Tibial artery (tissue), 4 donors: ENCODE measurements around the gene ENOX2.

ENCODE experiments used
- DNase-seq, 2 donors: peaks; one replicate each; pipeline ENCODE4 v3.0.0-alpha.2; 2019
- H3K27ac ChIP-seq, 2 donors: fragments of 200-600 bp; sonication (generic) in 1 of 2; 1 replicate in 1 of 2; 2 replicates in 1 of 2; pipeline ENCODE4 v1.5.1; 2018 to 2019; ENCODE audit warnings: mild to moderate bottlenecking in 1 of 2
- H3K27me3 ChIP-seq, 2 donors: fragments of 200-600 bp; sonication (generic) in 1 of 2; one replicate each; pipeline versions ENCODE4 v1.5.1 to v1.6.0; 2016 to 2019
- H3K36me3 ChIP-seq, 3 donors: fragments of 200-600 bp; sonication (generic) in 2 of 3; one replicate each; pipeline ENCODE4 v1.5.1; 2016 to 2019; ENCODE audit warnings: mild to moderate bottlenecking in 2 of 3
- H3K4me1 ChIP-seq, 4 donors: fragments of 200-600 bp; sonication (generic) in 2 of 4; 1 replicate in 3 of 4; 2 replicates in 1 of 4; pipeline ENCODE4 v1.5.1; 2016 to 2019
- H3K4me3 ChIP-seq, 2 donors: fragments of 200-600 bp; sonication (generic) in 1 of 2; 1 replicate in 1 of 2; 2 replicates in 1 of 2; pipeline ENCODE4 v1.5.1; 2018 to 2019; ENCODE audit warnings: mild to moderate bottlenecking in 2 of 2
- H3K9me3 ChIP-seq, 3 donors: fragments of 200-600 bp; sonication (generic) in 1 of 3; one replicate each; pipeline ENCODE4 v1.5.1; 2016 to 2019
- CTCF ChIP-seq, 2 experiments: fragments of 200-600 bp in 1 of 2; fragments of 450-650 bp in 1 of 2; IDR thresholded peaks; one replicate each; pipeline ENCODE4 v1.5.1; 2017 to 2019; ENCODE audit warnings: antibody characterized with exemption in 2 of 2, mild to moderate bottlenecking in 1 of 2, moderate library complexity in 1 of 2
- intact Hi-C: fragments of 100-400 bp; cut with DNase I; formaldehyde crosslinking; loops from one replicate; pipeline ENCODE4 v1.15.0; 2023; ENCODE audit warnings: low total_unique reads

The ENOX2 gene

GRCh38 chrX:130725519-130725918, 177.5 kb downstream of the ENOX2 start:
- intact Hi-C loops: no loop called here
- Histone ChIP-seq H3K4me3 (no peak overlapping the region), H3K9me3 (peaks cover 0 to 12% (median 9%) of the 10 kb centered on the region in 3 donors), H3K27me3 (no peaks in the 10 kb centered on the region), H3K27ac (no peak overlapping the region), H3K4me1 (no peaks in the 10 kb centered on the region), H3K36me3 (no peaks in the 10 kb centered on the region)
- no peak for TF ChIP-seq CTCF (IDR thresholded peaks at IDR 0.05)
- no peak for DNase-seq

- Histone ChIP-seq H3K27me3 (no peaks in the 10 kb centered on the region), H3K36me3 (no peaks in the 10 kb centered on the region), H3K27ac (no peak overlapping the region), H3K4me3 (no peak overlapping the region), H3K4me1 (peaks cover 0 to 23% (median 0%) of the 10 kb centered on the region in 4 donors), H3K9me3 (no peaks in the 10 kb centered on the region)
- TF ChIP-seq CTCF (IDR thresholded peaks at IDR 0.05): no peak
- intact Hi-C loops: no loop called here
- DNase-seq: no peak
Observed at GRCh38 chrX:130719413-130719812, 183.6 kb downstream of the ENOX2 start.

GRCh38 chrX:130718137-130718536, 184.9 kb downstream of the ENOX2 start:
- Histone ChIP-seq H3K27me3 (no peaks in the 10 kb centered on the region), H3K9me3 (no peaks in the 10 kb centered on the region), H3K36me3 (no peaks in the 10 kb centered on the region), H3K4me1 (peaks cover 0 to 26% (median 0%) of the 10 kb centered on the region in 4 donors), H3K27ac (no peak overlapping the region), H3K4me3 (no peak overlapping the region)
- TF ChIP-seq CTCF (IDR thresholded peaks at IDR 0.05): no peak
- DNase-seq: no peak
- intact Hi-C loops: no loop called here

GRCh38 chrX:130716781-130717413, 186.1 kb downstream of the ENOX2 start:
- Histone ChIP-seq H3K4me1 (peaks cover 0 to 26% (median 0%) of the 10 kb centered on the region in 4 donors), H3K27ac (no peak overlapping the region), H3K27me3 (no peaks in the 10 kb centered on the region), H3K4me3 (no peak overlapping the region), H3K36me3 (no peaks in the 10 kb centered on the region), H3K9me3 (no peaks in the 10 kb centered on the region)
- no peak for DNase-seq
- intact Hi-C loops: no loop called here
- TF ChIP-seq CTCF (IDR thresholded peaks at IDR 0.05): no peak

- Histone ChIP-seq H3K27ac (no peak overlapping the region), H3K27me3 (no peaks in the 10 kb centered on the region), H3K4me3 (no peak overlapping the region), H3K9me3 (no peaks in the 10 kb centered on the region), H3K36me3 (no peaks in the 10 kb centered on the region), H3K4me1 (peaks cover 0 to 26% (median 0%) of the 10 kb centered on the region in 4 donors)
- no peak for DNase-seq
- intact Hi-C loops: no loop called here
- no peak for TF ChIP-seq CTCF (IDR thresholded peaks at IDR 0.05)
Observed at GRCh38 chrX:130716346-130716745, 186.7 kb downstream of the ENOX2 start.

GRCh38 chrX:130715299-130715698, 187.7 kb downstream of the ENOX2 start:
- intact Hi-C loops: no loop called here
- Histone ChIP-seq H3K27ac (no peak overlapping the region), H3K27me3 (no peaks in the 10 kb centered on the region), H3K9me3 (no peaks in the 10 kb centered on the region), H3K4me3 (no peak overlapping the region), H3K4me1 (peaks cover 0 to 26% (median 0%) of the 10 kb centered on the region in 4 donors), H3K36me3 (no peaks in the 10 kb centered on the region)
- TF ChIP-seq CTCF (IDR thresholded peaks at IDR 0.05): no peak
- DNase-seq: no peak
